Activated CD8-positive, alpha-beta T cell treated with anti-CD3 and anti-CD28 coated beads, Interleukin-2, amount 10 ng/mL, durations not matched to agents 7 days and 5 days (primary cell): ENCODE data around the gene ZNF155. TPM values are rescaled to one million over a fixed set of nuclear protein-coding genes. Genes with fewer than 3 reads are reported as not detected.

Experiments
- ATAC-seq: fragments of 150-1000 bp; cut with Tn5 transposase; one replicate; pipeline ENCODE4 v1.10.0; 2021; ENCODE audit warnings: moderate library complexity
- CTCF ChIA-PET: fragments of 350-600 bp; sonication (Branson Sonifier 250); formaldehyde crosslinking; loops from one replicate; lab custom pipeline; 2021; ENCODE audit warnings: antibody characterized with exemption; lab: Charles Lee
- POLR2A ChIA-PET: fragments of 350-600 bp; sonication (Branson Sonifier 250); formaldehyde crosslinking; loops from one replicate; lab custom pipeline; 2021; ENCODE audit warnings: antibody characterized with exemption; lab: Charles Lee
- DNase-seq: peaks from one replicate; pipeline ENCODE4 v3.0.0-alpha.2; 2020
- H3K27ac Mint-ChIP-seq: one replicate; pipeline ENCODE4 v1.8.0; 2021; ENCODE audit warnings: mild to moderate bottlenecking, mixed read lengths
- H3K27me3 Mint-ChIP-seq: one replicate; pipeline ENCODE4 v1.8.0; 2021; ENCODE audit warnings: low read depth, mixed read lengths
- H3K36me3 Mint-ChIP-seq: one replicate; pipeline ENCODE4 v1.8.0; 2021; ENCODE audit warnings: low read depth, mixed read lengths
- H3K4me1 Mint-ChIP-seq: one replicate; pipeline ENCODE4 v1.8.0; 2021; ENCODE audit warnings: low read depth, mixed read lengths
- H3K4me3 Mint-ChIP-seq: one replicate; pipeline ENCODE4 v1.8.0; 2021; ENCODE audit warnings: mild to moderate bottlenecking, mixed read lengths
- H3K9me3 Mint-ChIP-seq: one replicate; pipeline ENCODE4 v1.8.0; 2022; ENCODE audit warnings: mixed read lengths; ENCODE audit not compliant: insufficient read depth
- total RNA-seq, 2 experiments: library from RNA; stranded (reverse); gene quantifications; one replicate each; pipeline ENCODE4 v1.2.3, GENCODE V29; 2021

ZNF155 gene
- total RNA-seq, 2 experiments from 2014 or later, result 2.2 to 3.0 TPM

DNA sequence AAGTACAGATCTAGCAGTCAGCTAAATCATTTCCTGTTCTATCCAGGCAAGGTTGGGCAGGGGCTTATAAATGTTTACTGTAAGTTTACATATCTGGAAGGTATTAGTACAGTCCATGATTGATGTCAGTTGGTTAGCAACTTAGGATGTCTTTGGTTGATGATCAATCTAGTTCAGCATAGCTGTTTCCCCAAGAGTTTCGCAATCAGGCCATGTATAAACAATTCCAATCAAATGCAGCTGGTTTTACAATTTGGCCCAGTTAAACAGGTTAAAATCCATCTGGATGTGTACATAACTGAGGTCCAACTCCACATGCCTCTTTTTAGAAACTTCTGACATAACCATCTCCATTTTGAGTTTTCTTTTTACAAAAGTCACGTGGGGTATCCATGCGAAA lies 26.1 kb upstream of the ZNF155 start:
- POLR2A ChIA-PET, result no interaction called here
- DNase-seq (no peak), ATAC-seq (no peak)
- Mint-ChIP-seq H3K9me3 (peaks cover 30% of the 10 kb centered on the region), H3K4me3 (no peak overlapping the region), H3K27me3 (no peaks in the 10 kb centered on the region), H3K36me3 (peaks cover 6% of the 10 kb centered on the region), H3K4me1 (no peaks in the 10 kb centered on the region), H3K27ac (no peak overlapping the region)
- CTCF ChIA-PET, result no interaction called here

DNA sequence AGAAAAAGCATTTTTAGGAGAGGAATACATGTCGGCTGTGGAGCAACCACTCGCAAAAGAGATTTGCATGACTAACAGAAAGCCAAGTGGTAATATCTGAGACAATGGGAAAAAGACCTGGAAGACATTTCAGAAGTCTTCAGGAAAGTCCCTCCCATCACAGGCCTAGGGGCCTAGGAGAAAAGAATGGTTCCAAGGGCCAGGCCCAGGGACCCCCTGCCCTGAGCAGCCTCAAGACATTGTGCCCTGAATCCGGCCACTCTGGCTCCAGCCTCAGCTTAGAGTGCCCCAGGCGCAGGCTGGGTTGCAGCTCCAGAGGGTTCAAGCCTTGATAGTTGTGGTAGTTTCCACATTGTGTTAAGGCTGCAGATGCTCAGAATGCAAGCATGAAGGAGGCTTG lies 23.6 kb upstream of the ZNF155 start:
- ATAC-seq (no peak), DNase-seq (no peak)
- Mint-ChIP-seq H3K27me3 (no peaks in the 10 kb centered on the region), H3K4me3 (no peak overlapping the region), H3K27ac (no peak overlapping the region), H3K4me1 (no peaks in the 10 kb centered on the region), H3K36me3 (peaks cover 10% of the 10 kb centered on the region), H3K9me3 (peaks cover 36% of the 10 kb centered on the region)
- POLR2A ChIA-PET, result no interaction called here
- CTCF ChIA-PET, result no interaction called here

DNA sequence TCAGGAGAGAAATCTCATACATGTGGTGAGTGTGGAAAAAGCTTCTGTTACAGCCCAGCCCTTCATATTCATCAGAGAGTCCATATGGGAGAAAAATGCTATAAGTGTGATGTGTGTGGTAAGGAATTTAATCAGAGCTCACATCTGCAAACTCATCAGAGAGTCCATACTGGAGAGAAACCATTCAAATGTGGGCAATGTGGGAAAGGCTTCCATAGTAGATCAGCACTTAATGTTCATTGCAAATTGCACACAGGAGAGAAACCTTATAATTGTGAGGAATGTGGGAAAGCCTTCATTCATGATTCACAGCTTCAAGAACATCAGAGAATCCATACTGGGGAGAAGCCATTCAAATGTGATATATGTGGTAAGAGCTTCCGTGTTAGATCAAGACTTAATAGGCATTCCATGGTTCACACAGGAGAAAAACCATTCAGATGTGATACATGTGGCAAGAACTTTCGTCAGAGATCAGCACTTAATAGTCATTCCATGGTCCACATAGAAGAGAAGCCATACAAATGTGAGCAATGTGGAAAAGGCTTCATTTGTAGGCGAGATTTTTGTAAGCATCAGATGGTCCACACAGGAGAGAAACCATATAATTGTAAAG lies 17.8 kb upstream of the ZNF155 start:
- Mint-ChIP-seq H3K36me3 (peaks cover 33% of the 10 kb centered on the region), H3K4me1 (no peaks in the 10 kb centered on the region), H3K27ac (no peak overlapping the region), H3K27me3 (no peaks in the 10 kb centered on the region), H3K4me3 (no peak overlapping the region), H3K9me3 (peaks cover 53% of the 10 kb centered on the region)
- ATAC-seq (no peak), DNase-seq (no peak)
- ChIA-PET POLR2A (no interaction called here), CTCF (no interaction called here)

DNA sequence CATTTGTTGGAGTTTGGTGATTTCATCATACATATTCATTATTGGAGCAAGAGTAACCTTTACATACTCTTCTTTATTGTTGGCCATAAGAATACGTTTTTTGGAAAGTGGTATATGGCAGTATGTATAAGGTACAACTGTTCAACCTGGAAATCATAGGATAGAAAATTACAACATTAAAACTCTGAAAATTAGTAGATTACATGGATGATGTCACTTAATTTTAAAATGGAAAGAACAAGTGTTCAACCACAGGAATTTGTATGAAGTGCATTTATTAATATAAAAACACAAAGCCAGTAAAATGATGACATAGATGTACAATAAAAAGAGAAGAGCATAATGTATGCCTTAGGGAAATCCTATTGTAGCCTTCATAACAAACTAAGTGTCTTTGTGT lies 7.3 kb upstream of the ZNF155 start:
- ATAC-seq, result no peak
- no peak overlapping the region for H3K27ac Mint-ChIP-seq
- CTCF ChIA-PET, result no interaction called here
- peaks cover 37% of the 10 kb centered on the region for H3K9me3 Mint-ChIP-seq
- no peak overlapping the region for H3K4me3 Mint-ChIP-seq
- POLR2A ChIA-PET, result no interaction called here
- DNase-seq, result no peak
- no peaks in the 10 kb centered on the region for H3K36me3 Mint-ChIP-seq
- no peaks in the 10 kb centered on the region for H3K4me1 Mint-ChIP-seq
- H3K27me3 Mint-ChIP-seq, result no peaks in the 10 kb centered on the region

DNA sequence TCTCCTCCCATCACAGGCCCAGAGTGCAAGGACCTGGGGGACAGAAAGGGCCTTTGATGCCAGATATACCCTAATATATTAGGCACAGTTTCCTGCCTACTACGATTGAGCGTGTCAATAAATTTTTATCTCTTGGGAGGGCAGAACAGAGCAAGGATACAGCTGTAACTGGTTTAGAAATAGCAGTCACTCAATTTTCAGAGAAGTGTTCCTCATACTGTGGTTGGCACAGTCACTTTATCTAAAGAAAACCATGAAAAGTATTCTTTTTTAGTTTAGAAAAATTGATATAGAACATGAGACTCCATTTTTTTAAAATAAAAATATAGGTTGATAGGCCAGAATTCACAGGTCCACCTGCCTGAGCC lies 460 bp upstream of the ZNF155 start:
- no peak for DNase-seq
- H3K4me1 Mint-ChIP-seq, result peaks cover 6% of the 10 kb centered on the region
- ATAC-seq, result no peak
- ChIA-PET CTCF (no interaction called here), POLR2A (interaction anchor here (0.6 kb wide), 1 partner anchor 163 kb away, joined by 3 read pairs; no protein-coding TSS in a partner anchor)
- H3K36me3 Mint-ChIP-seq, result peaks cover 7% of the 10 kb centered on the region
- peaks cover 12% of the 10 kb centered on the region for H3K9me3 Mint-ChIP-seq
- peak overlapping the region; percentile 42 for H3K4me3 Mint-ChIP-seq
- no peaks in the 10 kb centered on the region for H3K27me3 Mint-ChIP-seq
- H3K27ac Mint-ChIP-seq, result no peak overlapping the region

DNA sequence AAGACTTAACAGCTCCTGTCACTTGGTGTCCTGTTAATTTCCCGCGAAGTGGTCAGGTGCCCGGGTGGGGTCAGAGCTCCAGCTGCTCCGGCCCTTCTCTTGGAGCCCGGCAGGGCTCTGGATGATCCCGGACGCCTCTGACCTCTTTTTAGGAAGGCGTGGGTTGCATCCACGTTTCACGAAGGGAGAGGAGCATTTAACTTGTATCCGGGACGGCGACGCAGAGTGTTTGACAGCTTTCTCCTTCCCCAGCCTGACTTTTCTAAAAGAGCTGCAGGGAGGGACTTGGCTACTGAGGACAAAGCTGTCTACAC lies 656 bp downstream of the ZNF155 start:
- ATAC-seq, result no peak
- peaks cover 13% of the 10 kb centered on the region for H3K36me3 Mint-ChIP-seq
- H3K9me3 Mint-ChIP-seq, result peaks cover 5% of the 10 kb centered on the region
- peak overlapping the region; percentile 89 for H3K4me3 Mint-ChIP-seq
- ChIA-PET POLR2A (no interaction called here), CTCF (no interaction called here)
- DNase-seq, result no peak
- peaks cover 6% of the 10 kb centered on the region for H3K4me1 Mint-ChIP-seq
- H3K27ac Mint-ChIP-seq, result peak overlapping the region; percentile 94
- H3K27me3 Mint-ChIP-seq, result no peaks in the 10 kb centered on the region

DNA sequence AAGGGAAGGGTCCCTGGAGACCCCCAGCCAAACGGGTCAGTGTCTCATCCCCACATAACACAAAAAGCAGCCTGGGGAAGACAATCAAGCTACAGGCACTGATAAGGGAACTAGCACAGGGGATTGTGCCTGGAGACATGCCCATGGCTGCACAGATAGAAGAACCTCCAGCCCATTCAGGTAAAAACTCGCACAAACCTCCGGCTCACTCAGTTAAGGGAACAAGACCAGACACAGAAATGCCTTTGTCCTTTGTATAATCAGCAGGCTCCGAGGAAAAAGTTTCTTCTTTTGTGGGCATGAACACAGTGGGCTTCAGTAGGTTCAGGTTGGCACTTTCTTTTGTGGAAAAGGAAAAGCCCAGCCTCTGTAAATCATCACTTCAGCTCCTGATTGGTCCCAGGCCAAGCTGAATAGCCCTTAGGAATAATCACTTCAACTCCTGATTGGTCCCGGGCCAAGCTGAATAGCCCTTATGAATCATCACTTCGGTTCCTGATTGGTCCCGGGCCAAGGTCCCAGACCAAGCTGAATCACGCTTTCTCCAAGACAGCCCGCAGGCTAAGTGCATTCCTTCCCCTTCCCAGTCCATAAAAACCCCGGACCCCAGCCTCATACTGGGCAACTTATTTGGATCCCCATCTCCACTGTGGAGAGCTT lies 13.8 kb downstream of the ZNF155 start:
- H3K4me1 Mint-ChIP-seq, result peaks cover 9% of the 10 kb centered on the region
- CTCF ChIA-PET, result no interaction called here
- H3K27me3 Mint-ChIP-seq, result no peaks in the 10 kb centered on the region
- H3K36me3 Mint-ChIP-seq, result peaks cover 30% of the 10 kb centered on the region
- H3K4me3 Mint-ChIP-seq, result no peak overlapping the region
- ATAC-seq (no peak), DNase-seq (no peak)
- no peak overlapping the region for H3K27ac Mint-ChIP-seq
- H3K9me3 Mint-ChIP-seq, result peaks cover 4% of the 10 kb centered on the region
- POLR2A ChIA-PET, result no interaction called here

DNA sequence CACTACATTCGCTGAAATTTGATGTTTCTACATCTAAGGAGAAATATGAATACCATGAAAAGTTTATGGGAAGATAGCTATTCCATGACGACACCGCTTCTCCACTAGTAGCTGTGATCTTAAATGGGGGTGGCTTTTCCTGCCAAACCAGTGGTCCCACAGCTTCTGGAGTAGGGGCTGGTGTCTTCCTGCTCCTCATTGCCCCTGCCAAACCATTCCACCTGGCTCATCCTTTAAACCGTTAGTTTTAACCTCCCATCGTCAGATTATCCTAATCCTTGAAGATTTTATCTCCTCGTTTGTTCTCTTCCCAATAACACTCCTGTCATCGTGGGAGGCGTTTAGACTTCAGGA lies 18.2 kb downstream of the ZNF155 start:
- DNase-seq (no peak), ATAC-seq (no peak)
- Mint-ChIP-seq H3K27me3 (no peaks in the 10 kb centered on the region), H3K4me3 (peak overlapping the region; percentile 96), H3K36me3 (peaks cover 20% of the 10 kb centered on the region), H3K27ac (peak overlapping the region; percentile 96), H3K4me1 (peaks cover 16% of the 10 kb centered on the region), H3K9me3 (peaks cover 18% of the 10 kb centered on the region)
- POLR2A ChIA-PET, result no interaction called here
- CTCF ChIA-PET, result interaction anchor here (1.5 kb wide), 1 partner anchor 93 kb away, joined by 6 read pairs; no protein-coding TSS in a partner anchor

DNA sequence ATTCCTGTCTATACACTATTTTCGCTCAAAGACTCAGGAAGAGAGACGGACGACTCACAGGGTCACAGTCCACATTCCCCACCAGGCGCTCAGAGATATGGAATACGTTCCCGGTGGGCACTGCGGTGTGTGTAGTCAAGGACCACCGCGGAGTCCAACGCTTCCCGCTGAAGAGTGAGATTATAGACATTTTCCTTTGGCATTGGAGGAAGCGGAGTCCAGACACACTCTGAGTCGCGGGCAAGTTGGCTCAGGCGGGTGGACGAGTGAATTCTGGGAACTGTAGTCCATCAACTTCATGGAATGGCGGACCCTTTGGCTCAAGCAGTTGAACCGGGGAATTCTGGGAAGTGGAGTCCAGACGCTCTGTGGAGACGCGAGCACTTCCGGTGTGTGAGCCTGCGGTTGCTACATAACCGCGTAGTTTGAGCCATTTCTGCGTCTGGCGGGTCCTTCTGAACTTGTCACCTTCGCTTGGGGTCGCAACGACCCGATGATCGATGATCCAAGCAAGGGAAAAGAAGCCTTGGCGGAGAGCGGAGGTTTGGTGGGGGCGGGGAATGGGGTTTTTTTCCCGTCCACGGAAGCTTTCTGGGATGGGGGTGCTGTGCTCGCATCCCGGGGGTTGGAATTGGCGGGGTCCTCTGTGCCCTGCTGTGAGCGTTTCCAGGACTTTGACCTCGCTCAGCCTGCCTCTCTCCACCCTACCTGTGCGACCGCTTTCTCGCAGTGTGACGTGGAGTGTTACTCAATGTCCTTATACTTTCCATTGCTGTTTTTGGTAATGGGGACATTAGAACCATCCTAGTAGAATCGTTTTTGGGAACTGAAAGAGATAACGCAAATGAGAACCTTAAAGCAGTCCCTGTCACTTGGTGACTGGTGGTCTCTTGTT lies 18.8 kb downstream of the ZNF155 start, which contains the start of gene ZNF230:
Gene ZNF230 (plus strand): TSS at position 392 of the 895 bp plus-strand sequence. CDS start 4,122 bp downstream, outside the sequence.
- Mint-ChIP-seq H3K4me3 (peak within 1 kb of the TSS; percentile 96), H3K9me3 (peaks cover 24% of the 10 kb centered on the region), H3K36me3 (peaks cover 24% of the 10 kb centered on the region), H3K4me1 (peaks cover 16% of the 10 kb centered on the region), H3K27ac (peak within 1 kb of the TSS; percentile 96), H3K27me3 (no peaks in the 10 kb centered on the region)
- ATAC-seq (peak; percentile 95), DNase-seq (peak; percentile 92)
- POLR2A ChIA-PET, result interaction anchor here (0.8 to 1.8 kb wide), 3 partner anchors 68 to 103 kb away, joined by 3 to 6 read pairs (median 4); partner anchors contain the start of genes ZNF224 and ZNF45
- CTCF ChIA-PET, result interaction anchor here (1.2 to 1.5 kb wide), 3 partner anchors 14 to 92 kb away, joined by 3 to 6 read pairs (median 6); partner anchors contain the start of gene ZNF221

DNA sequence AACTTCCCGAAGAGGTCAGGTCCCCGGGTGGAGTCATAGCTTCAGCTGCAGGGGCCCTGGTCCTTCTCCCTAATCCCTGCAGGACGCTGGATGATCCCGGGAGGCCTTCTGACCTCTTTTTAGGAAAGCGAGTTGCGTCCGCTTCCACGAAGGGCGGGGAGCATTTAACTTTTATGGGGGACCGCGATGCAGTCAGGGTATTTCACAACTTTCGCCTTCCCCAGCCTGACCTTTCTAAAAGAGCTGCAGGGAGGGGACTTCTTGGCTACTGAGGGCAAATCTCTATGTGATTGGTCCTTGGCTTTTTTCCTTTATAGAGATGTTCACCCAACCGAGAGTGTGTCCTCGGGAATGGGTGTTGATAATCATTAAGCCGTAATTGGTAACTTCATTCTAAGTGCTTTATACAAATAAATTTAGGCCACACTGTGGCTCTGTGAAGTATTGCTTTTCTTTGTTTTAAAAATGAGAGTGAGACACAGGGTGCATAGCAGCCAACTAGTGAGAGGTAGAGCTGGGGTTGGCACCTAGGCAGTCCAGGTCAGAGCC lies 19.5 kb downstream of the ZNF155 start:
- CTCF ChIA-PET, result interaction anchor here (1.2 to 1.4 kb wide), 2 partner anchors 15 to 52 kb away, joined by 3 to 6 read pairs; partner anchors contain the start of gene ZNF221

DNA sequence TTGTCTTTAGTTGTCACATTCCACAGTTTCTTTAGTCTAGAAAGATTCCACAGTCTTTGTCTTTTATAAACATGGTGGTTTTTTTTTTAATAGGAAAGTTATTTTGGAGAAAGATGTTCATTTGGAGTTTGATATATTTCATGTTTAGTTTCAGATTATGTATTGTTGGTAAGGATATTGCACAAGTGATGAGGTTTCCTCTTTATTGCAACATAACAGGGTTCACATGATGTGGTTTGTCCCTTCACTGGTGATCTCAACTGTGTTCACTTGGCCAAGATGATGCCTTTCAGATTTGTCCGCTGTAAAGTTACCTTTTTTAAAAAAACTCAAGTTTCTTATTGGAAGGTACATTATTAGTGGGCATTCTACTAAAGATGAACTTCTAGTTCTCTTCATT lies 22.0 kb downstream of the ZNF155 start:
- Mint-ChIP-seq H3K27me3 (no peaks in the 10 kb centered on the region), H3K36me3 (peaks cover 55% of the 10 kb centered on the region), H3K27ac (no peak overlapping the region), H3K4me3 (no peak overlapping the region), H3K4me1 (peaks cover 16% of the 10 kb centered on the region), H3K9me3 (peaks cover 41% of the 10 kb centered on the region)
- POLR2A ChIA-PET, result no interaction called here
- DNase-seq (no peak), ATAC-seq (no peak)
- CTCF ChIA-PET, result no interaction called here

More for the DNA sequence above, 19.5 kb downstream of the ZNF155 start:
- ATAC-seq (peak; percentile 50), DNase-seq (peak; percentile 35)
- Mint-ChIP-seq H3K4me3 (peak overlapping the region; percentile 96), H3K36me3 (peaks cover 32% of the 10 kb centered on the region), H3K27ac (peak overlapping the region; percentile 96), H3K9me3 (peaks cover 28% of the 10 kb centered on the region), H3K27me3 (no peaks in the 10 kb centered on the region), H3K4me1 (peaks cover 16% of the 10 kb centered on the region)
- POLR2A ChIA-PET, result interaction anchor here (0.6 to 1.8 kb wide), 5 partner anchors 12 to 152 kb away, joined by 3 to 6 read pairs (median 3); partner anchors contain the start of genes ZNF224 and ZNF45
